ENCODE data around the gene YAP1. TPM values are rescaled to one million over a fixed set of nuclear protein-coding genes. Genes with fewer than 3 reads are reported as not detected.
A peak's percentile ranks its signal among the peaks of the same experiment; 100 is the strongest.

YAP1 gene
- polyA plus RNA-seq, 1 donor = 74.3 TPM

DNA sequence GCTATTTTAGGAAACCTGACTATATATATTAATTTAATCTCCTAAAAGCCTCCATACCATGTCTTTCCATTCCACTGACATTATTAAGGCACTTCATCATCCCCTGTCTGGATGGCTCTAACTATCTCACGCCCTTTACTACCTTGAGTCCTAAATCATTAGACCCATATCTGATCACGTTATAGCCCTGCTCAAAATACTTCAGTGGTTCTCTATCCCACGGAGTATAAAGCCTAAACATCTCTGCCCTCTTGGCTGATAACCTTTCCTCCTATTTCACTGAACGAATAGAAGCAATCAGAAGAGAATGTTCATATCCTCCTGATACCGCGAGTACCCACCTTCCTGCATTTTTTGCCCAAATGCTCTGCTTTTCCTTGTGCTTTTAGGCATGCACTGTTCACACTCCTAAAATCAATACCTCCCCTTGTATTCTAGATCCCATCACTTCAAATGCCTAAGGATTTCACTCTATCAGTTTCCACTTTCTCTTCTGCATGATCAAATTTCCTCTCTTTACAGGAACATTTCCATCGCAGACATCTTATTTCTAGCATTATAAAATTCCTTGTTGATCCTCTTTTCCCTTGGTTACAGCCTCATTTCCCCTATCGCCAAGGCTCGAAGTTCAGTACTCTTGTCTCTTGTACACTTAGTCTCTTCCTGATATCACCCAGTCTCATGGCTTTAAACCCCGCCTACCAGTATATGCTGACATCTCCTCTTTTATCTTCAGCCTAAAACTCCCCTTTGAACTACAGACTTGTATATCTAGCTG is 162.0 kb downstream of the YAP1 start:
- WGBS (ENCODE audit: insufficient coverage, low lambda C conversion rate) = 45% methylated on average over 4 of the region's 10 CpGs
- H3K36me3 ChIP-seq (ENCODE audit: control insufficient read depth, insufficient read depth, low read length) = no peaks in the 10 kb centered on the region
- H3K27me3 ChIP-seq (ENCODE audit: control insufficient read depth, insufficient read depth, low read length) = no peaks in the 10 kb centered on the region
- H3K4me1 ChIP-seq (ENCODE audit: control insufficient read depth, insufficient read depth, low read length) = peaks cover 45% of the 10 kb centered on the region
- no peaks in the 10 kb centered on the region for H3K9me3 ChIP-seq (ENCODE audit: control insufficient read depth, low read depth, low read length)
- peak overlapping the region; percentile 12 for H3K4me3 ChIP-seq (ENCODE audit: low read length)
- peak; percentile 85 to 93 for DNase-seq
- peak overlapping the region; percentile 70 for H3K27ac ChIP-seq (ENCODE audit: low read length)

DNA sequence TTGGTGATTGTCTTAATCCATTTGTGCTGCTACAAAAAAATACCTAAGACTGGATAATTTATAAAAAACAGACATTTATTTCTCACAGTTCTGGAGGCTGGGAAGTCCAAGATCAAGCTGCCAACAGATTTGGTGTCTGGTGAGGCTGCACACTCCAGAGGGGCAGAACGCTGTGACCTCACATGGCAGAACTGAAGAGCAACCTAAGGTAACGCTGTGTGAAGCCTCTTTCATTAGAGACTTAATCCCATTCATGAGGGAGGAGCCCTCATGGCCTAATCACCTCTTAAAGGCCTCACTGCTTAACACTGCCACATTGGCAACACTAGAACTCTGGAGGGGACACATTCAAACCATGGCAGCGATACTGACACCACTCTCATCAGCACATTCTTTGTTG is 164.4 kb downstream of the YAP1 start:
- no CpG with 5 or more reads among the region's 3 CpGs for WGBS (ENCODE audit: insufficient coverage, low lambda C conversion rate)
- Histone ChIP-seq H3K4me3 (ENCODE audit: low read length) (no peak overlapping the region), H3K27ac (ENCODE audit: low read length) (no peak overlapping the region), H3K27me3 (ENCODE audit: control insufficient read depth, insufficient read depth, low read length) (no peaks in the 10 kb centered on the region), H3K9me3 (ENCODE audit: control insufficient read depth, low read depth, low read length) (no peaks in the 10 kb centered on the region), H3K36me3 (ENCODE audit: control insufficient read depth, insufficient read depth, low read length) (no peaks in the 10 kb centered on the region), H3K4me1 (ENCODE audit: control insufficient read depth, insufficient read depth, low read length) (peaks cover 24% of the 10 kb centered on the region)
- no peak for DNase-seq

DNA sequence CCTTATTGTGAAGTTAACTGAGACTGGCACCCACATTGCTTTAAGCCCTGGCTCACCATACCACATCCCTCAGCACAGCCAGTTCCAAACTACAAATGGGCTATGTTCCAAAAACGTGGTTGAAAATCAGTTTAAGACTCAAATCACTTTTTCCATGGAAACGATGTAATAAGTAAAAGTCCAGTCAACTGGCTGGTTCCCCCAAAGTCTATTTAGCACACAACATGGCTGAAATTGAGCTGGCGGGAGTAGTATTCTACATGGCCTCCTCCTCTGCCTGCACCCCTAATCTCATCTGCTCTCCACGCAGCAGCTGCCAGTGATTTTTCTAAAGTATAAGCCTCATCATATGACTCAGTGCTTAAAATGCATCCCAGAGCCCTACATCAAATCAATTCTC is 166.1 kb downstream of the YAP1 start:
- no CpG with 5 or more reads among the region's 4 CpGs for WGBS (ENCODE audit: insufficient coverage, low lambda C conversion rate)

DNA sequence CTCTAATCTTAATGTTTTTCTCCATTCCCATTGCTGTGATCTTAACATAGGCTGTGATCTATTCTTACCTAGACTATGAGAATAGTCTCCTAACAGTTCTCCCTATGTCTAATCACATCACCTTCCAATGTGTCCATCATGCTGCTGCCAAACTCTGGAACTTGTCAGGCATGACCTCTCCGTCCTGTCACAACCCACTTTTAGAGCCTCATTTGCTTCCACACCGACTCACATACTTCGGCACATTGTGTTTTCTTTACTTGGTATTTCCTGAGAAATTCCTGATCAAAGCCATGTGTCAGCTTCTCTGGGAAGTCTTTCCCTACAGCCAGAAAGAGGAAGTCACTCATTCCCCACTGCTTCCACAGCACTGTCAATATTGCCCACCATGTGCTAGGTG is 166.5 kb downstream of the YAP1 start:
- no peaks in the 10 kb centered on the region for H3K27me3 ChIP-seq (ENCODE audit: control insufficient read depth, insufficient read depth, low read length)
- no peak for DNase-seq
- WGBS (ENCODE audit: insufficient coverage, low lambda C conversion rate) = 100% methylated on average over 2 of the region's 3 CpGs
- H3K4me1 ChIP-seq (ENCODE audit: control insufficient read depth, insufficient read depth, low read length) = peaks cover 26% of the 10 kb centered on the region
- H3K4me3 ChIP-seq (ENCODE audit: low read length) = no peak overlapping the region
- H3K36me3 ChIP-seq (ENCODE audit: control insufficient read depth, insufficient read depth, low read length) = no peaks in the 10 kb centered on the region
- no peaks in the 10 kb centered on the region for H3K9me3 ChIP-seq (ENCODE audit: control insufficient read depth, low read depth, low read length)
- no peak overlapping the region for H3K27ac ChIP-seq (ENCODE audit: low read length)

More for the DNA sequence above, 166.1 kb downstream of the YAP1 start:
- no peak for DNase-seq
- peaks cover 29% of the 10 kb centered on the region for H3K4me1 ChIP-seq (ENCODE audit: control insufficient read depth, insufficient read depth, low read length)
- H3K4me3 ChIP-seq (ENCODE audit: low read length) = no peak overlapping the region
- H3K36me3 ChIP-seq (ENCODE audit: control insufficient read depth, insufficient read depth, low read length) = no peaks in the 10 kb centered on the region
- H3K27ac ChIP-seq (ENCODE audit: low read length) = no peak overlapping the region
- no peaks in the 10 kb centered on the region for H3K9me3 ChIP-seq (ENCODE audit: control insufficient read depth, low read depth, low read length)
- H3K27me3 ChIP-seq (ENCODE audit: control insufficient read depth, insufficient read depth, low read length) = no peaks in the 10 kb centered on the region

DNA sequence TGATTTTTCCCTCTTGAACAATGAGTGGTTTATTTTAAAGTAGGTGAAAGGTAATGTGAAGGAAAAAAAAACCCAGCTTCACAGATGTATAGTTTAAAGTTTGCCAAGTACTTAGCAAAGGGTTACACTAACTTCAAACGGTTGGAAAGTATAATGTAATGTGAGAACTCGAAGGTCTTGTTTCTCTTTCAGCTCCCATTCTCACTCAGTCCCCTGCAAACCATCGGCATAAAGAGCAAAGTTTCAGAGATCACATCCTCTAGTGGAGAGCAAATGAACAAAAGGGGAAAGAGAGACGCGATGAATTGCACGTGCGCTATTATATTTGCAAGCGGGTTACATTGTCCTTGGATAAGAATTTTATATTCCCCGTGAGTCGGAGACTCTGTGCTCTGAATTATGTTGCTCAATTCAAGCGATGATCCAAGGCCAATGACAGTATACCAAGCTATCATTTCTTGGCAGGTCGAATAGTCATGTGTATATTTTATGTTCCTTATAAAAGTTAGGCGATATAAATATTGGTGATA is 169.5 kb downstream of the YAP1 start:
- peak overlapping the region; percentile 46 for H3K27ac ChIP-seq (ENCODE audit: low read length)
- H3K4me1 ChIP-seq (ENCODE audit: control insufficient read depth, insufficient read depth, low read length) = peaks cover 9% of the 10 kb centered on the region
- H3K27me3 ChIP-seq (ENCODE audit: control insufficient read depth, insufficient read depth, low read length) = no peaks in the 10 kb centered on the region
- no CpG with 5 or more reads among the region's 13 CpGs for WGBS (ENCODE audit: insufficient coverage, low lambda C conversion rate)
- DNase-seq = peak; percentile 74 to 90
- H3K4me3 ChIP-seq (ENCODE audit: low read length) = peak overlapping the region; percentile 2
- no peaks in the 10 kb centered on the region for H3K36me3 ChIP-seq (ENCODE audit: control insufficient read depth, insufficient read depth, low read length)
- no peaks in the 10 kb centered on the region for H3K9me3 ChIP-seq (ENCODE audit: control insufficient read depth, low read depth, low read length)

DNA sequence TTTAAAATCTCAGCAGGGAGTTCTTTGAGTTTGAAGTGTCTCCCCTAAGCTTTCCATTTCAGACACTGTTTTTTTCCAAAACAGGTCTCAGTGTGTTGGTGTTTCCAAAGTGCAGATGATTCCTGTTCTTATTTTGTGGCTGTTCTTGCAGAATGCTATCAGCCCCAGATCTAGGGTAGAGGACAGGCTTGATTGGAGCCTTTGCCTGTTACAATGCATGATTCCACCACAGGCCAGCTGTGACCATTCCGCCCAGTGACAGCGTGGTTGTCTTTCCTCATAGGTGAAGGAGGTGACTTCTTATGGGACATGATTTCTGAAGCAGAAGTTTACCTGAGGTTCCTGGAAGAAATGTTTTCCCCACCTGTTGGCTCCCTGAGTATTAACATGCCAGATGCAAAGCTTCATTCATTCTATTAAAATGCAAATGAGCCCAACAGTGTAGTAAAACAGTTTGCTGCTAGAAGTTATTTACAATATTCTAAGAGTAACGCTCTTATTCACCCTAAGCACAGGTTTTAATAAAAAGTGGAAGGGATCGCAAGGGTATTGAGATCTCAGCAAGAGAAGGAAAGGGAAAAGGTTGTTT is 170.1 kb downstream of the YAP1 start:
- Histone ChIP-seq H3K27ac (ENCODE audit: low read length) (peak overlapping the region; percentile 46), H3K36me3 (ENCODE audit: control insufficient read depth, insufficient read depth, low read length) (no peaks in the 10 kb centered on the region), H3K27me3 (ENCODE audit: control insufficient read depth, insufficient read depth, low read length) (no peaks in the 10 kb centered on the region), H3K9me3 (ENCODE audit: control insufficient read depth, low read depth, low read length) (no peaks in the 10 kb centered on the region), H3K4me1 (ENCODE audit: control insufficient read depth, insufficient read depth, low read length) (peaks cover 8% of the 10 kb centered on the region), H3K4me3 (ENCODE audit: low read length) (no peak overlapping the region)
- 60% methylated on average over 2 of the region's 4 CpGs for WGBS (ENCODE audit: insufficient coverage, low lambda C conversion rate)
- peak in 1 of 2 donors; percentile 39 for DNase-seq

Other genes with a start within 250 kb of the YAP1 start
- 5.9 TPM for gene CEP126, start 195.4 kb upstream of the YAP1 start, polyA plus RNA-seq
- gene ANGPTL5, start 193.9 kb upstream of the YAP1 start, polyA plus RNA-seq = 0.06 TPM
- 1.9 TPM for gene CFAP300, start 63.0 kb upstream of the YAP1 start, polyA plus RNA-seq
- gene BIRC3, start 207.0 kb downstream of the YAP1 start, polyA plus RNA-seq = 5.7 TPM
- 60.9 TPM for gene BIRC2, start 236.8 kb downstream of the YAP1 start, polyA plus RNA-seq

Data from large intestine (tissue), 3 donors.